HG03439 (cell line): ENCODE results near the gene CENPP.

Experiments
- ATAC-seq: cut with Tn5 transposase; IDR thresholded peaks from one replicate; pipeline ENCODE4 v1.9.1; 2021; ENCODE audit warnings: mild to moderate bottlenecking, moderate library complexity; ENCODE audit not compliant: unreplicated experiment

Gene CENPP

DNA sequence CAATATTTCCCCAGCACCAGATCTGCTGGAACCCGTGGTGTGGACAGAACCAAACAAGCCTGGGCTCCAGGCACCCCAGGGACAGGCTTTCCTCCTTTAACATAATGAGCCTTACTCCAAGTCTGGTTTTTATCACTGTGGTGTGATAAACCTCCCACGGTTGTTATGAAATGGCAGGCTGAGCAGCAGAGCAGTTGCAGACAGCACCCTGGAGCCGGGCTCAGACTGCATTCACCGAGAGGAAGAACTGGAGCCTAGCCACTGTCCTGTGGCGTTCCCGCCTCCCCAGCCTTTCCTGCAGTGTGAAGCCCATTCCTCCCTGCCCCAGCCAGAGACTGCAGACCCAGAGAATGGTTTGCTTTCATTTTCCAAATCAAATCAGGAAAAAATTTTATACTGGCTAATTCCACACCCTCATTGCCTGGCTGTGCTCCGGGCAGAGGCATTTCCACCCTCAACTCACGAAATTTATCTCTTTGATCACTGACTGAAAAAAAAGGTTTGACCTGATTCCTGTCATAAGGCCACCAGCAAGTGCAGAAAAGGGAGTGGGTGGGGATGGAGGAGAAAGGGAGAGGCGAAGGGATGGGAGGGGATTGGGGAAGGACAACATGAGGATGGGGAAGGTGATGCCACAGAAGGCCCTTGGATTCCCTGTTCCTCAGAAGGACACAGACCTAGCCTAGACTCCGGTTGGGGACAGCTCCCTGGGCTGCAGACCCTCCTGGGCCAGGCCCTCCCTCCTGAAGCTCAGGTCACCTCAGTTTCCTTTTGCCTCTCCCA, 325.3 kb downstream of the CENPP start:
- ATAC-seq: no peak

DNA sequence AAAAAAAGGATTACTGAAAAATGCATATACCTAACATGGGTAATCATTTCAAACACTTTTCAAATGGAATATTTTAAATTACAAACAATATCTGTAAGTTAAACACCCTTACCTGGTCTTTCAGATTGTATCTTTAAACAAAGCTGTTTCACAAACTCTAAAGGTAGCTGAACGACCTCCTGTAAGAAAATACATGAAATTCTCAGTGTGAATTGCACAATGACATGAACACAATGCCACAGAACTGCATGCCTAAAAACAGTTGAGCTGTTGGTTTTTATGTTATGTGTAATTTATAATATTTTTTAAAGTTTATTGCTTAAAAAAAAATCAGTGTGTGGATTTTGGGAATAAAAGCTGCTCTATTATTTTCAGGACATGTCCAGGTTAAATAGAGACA, 326.7 kb downstream of the CENPP start:
- no peak for ATAC-seq

DNA sequence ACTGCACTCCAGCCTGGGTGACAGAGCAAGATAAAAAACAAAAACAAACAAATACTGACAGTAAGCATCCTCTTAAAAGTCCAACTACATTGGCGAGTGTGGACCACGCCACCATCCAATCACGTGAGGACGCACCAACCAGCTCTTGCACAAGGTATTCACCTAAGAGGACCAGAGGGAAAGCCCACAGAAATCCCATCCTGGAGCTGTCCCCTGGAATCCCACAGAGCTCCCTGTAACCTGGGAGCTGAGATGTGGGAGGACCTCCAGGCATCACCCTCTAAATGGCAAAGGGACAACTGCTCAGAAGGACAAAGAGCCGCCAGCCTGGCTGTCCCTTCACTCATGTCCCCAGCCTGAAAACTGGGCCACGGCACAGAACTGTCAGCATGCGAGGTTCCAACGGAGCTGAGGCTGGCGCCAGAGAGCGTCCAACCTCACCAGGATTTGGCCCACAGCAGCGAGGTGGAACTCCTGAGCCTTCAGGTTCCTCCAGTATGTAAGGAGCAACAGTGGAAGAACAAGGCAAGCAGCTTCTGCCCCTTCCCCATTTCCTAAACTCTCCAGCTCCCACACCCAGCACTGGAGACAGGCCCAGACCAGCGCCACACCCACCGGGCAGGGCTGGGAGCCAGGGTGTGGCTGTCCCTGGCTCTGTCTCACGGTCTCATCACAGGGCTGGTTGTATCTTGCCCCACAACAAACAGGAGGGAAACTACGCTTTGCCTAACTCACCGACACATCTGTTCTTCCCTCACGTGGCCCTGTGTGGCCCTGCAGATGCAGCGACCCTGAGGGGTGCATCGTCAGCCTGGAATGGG, 328.9 kb downstream of the CENPP start:
- no peak for ATAC-seq

DNA sequence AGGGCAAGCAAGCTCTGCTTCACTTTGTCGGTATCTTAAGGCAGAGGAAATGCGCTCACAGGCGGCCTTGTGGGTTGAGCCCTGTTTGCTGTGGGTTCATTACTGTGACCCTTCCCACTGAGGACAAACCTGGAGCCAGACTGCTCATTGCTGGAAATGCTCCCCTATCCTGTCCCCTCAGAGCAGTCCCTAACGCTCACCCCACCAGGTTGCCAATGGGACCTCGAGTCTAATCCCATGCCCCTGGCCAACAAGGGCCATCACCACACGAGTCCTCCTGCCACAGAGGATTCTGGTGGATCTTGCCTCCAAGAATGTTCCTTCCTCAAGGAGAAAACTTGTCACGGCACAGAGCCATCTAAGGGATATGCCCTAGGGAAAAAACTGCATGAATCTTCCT, 329.6 kb downstream of the CENPP start:
- ATAC-seq: no peak

DNA sequence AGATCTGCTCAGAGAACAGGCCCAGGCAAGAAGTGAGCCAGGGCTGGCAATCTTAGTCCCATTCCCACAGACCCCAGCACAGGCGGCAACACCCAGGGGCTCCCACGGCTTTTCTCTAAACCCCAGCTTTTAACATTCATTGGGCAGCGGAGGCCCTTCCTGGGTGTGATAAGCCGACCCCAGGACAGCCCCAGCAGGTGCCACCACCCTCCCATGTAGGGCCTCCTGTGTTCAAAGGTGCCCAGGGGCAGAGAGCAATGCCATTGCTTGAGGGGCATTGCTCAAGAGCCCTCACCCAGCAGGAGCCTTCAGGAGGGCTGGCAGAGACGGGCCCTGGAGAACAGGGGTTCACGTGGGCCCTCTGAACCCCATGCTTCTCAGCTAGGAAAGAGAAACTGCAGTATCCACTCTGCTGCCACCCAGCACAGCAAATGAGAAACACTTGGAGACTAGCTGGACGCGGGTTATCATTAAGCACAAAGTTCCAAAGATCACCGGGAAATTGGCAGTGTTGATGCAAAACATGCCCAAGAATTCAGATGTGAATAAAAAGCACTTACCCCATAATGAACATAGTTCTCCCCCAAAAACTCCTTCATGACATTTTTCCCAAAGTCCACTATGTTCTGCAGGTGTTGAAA, 330.3 kb downstream of the CENPP start:
- ATAC-seq: no peak

DNA sequence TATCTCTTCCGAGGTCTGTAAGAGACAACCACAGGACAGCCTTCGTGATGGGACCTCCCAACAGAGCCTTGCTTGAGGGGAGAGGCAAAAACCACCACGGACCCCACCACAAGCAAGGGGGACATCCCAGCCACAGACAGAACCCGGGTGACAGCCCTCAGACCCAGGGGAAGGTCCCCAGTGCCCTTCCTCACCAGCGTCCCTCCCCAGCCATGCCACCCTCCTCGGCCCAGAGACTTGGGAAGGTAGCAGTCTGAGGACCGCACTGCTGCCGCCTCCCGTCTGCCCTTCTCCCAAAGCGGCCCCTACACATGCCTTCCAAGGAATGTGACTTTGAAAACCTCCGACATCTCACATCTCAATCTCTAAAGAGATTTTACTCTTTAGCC, 330.8 kb downstream of the CENPP start:
- ATAC-seq: no peak

DNA sequence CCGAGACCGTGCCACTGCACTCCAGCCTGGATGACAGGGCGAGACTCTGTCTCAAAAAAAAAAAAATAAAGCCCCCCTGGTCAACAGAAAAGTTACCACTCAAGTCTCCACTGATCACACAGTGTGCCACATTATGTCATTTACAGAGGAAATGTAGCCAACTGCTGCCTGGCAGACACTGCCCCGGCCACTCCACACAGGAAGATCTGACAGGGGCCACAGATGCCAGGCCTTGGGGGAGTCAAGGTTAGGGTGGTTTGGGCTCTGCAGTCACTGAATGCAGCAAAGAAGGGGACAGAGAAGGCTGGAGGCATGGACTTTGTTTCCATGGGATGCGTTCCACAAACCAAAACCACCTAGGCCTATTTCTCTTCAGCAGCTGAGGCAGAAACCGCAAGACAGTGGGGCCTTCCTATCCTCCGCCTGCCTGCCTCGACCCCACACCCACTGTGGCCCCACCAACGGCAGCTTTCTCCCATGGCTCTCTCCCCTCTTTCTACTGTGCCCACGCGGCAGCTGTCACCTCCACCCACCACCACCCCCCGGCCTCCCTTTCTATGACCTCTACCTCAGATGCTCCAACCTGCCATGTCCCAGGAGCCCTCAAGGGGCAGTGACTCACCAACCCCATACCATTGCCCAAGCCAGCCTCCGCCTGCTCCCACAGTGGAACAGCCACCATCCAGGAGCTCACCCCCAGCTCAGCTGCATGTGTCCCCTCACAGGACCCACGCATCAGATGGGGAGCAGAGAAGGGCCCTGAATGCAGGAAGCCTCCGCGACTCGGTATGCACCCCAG, 331.7 kb downstream of the CENPP start:
- no peak for ATAC-seq

DNA sequence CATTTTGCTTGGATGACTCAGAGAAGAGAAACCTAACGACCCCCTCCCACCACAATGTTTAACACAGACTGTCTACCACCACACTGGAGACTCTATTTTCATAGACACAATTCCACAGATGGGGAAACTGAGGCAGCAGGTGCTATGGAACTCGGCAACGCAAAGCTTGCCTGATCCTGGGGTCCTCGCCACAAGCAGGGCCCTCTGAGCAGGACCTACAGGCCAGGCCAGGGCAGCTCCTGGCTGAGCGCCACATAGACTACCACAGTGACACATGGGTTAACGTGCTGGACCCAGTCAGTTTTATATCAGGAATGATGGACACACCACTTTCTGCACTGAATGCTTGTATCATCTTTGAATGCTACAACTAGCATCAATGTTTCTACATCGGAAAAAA, 332.4 kb downstream of the CENPP start:
- ATAC-seq: no peak

DNA sequence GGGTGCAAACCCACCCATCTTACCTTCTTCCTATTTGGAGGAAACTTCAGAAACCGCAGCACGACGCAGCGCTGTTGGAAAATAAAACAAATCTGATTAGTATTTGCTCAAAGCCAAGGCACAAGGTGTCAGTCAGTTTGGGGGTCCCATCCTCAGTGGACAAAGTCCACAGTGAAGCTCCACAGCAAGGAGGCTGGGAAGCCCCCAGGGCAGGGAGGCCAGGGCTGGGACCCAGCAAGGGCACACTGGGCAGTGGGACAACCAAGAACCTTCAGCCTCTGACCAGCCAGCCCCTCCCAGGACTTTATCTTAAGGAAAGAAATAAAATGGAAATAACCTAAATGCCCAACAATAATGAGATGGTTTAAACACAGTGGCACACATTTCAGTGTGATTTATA, 332.9 kb downstream of the CENPP start:
- ATAC-seq: no peak

DNA sequence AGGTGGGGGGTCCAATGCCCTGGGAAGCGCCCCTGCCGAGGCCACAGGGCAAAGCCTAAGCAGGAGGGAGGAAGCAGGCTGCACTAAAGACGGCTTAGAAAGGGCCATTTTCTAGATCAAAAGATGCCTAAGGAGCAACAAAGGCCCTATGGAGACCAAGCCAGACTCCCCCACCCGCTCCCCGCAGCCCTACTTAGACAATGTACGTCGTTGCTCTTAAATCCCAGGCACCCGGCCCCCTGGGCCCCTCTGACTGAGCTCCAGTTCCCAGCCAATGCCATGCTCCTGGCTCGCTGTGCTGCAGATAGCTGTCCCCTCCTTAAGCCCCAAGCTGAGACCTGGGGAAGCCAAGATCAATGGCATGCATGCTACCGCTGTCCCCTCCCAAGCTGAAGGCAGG, 333.8 kb downstream of the CENPP start:
- ATAC-seq: no peak

DNA sequence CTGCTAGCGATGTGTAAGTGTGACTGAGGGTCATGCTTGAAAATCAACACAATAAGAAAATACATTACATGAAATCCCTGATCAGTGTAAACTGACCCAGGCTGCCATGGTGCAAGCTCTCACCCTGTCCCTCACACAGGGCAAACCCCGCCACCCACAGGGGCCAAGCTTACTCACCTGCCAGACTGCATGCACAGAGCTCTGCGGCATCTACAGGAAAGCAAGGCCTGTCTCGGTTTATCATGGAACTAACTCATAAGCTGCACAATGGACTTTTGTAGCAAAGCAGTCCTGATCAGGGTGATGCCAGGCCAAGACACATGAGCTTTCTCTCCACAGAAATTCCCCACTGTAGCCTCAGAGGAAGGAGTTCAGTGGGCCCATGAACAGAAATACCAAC, 334.5 kb downstream of the CENPP start:
- no peak for ATAC-seq

DNA sequence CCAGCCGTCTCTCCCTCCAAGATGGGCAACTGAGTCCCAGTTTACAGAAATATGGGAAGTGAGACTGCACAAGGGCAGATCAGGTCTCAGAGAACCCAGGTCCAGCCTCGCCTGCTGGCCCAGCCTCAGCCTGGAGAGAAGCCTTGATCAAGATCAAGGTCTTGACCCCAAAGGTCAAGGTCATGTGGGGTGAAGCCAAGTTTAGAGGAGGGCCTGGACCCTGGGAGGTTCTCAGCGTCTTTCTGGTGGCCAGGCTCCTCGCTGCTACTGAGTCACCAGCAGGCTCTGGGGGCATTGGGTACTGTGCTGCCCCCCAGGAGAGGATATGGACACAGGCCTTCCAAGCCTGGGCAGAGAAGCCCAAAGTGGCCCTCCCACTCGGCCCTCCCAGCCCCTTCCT, 335.4 kb downstream of the CENPP start:
- no peak for ATAC-seq

DNA sequence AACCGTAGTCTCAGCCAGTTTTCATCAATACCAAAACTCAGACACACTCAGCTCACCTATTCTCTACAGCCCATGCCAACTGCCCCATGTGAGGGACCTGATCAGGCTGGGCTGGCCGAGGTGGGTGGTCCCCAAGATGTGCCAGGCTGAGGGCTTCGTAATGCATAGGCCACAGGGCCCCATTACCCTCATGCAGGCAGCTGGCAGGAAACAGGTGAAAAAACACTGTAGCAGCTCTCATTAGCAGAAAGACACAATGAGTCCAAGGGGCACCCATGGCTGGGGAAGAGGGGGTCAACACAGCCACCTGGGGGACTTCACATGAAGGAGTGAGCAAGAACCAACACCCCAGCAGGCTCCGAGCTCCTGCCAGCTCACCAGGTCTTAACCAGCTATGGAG, 336.0 kb downstream of the CENPP start:
- ATAC-seq: no peak

DNA sequence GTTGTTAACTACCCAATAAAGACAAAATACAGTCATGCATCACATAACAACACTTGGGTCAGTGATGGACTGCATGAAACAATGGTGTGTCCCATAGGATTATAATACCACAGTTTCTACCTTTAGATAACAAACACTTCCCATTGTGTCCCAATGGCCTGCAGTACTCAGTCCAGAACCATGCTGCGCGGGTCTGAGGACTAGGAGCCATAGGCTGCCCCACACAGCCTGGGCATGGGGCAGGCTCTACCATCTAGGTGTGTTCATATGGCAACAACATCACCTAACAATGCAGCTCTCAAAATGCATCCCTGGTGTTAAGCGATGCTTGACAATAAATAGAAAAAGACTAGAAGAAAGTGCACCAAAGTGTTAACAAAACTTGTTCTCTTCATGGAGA, 337.4 kb downstream of the CENPP start:
- no peak for ATAC-seq

DNA sequence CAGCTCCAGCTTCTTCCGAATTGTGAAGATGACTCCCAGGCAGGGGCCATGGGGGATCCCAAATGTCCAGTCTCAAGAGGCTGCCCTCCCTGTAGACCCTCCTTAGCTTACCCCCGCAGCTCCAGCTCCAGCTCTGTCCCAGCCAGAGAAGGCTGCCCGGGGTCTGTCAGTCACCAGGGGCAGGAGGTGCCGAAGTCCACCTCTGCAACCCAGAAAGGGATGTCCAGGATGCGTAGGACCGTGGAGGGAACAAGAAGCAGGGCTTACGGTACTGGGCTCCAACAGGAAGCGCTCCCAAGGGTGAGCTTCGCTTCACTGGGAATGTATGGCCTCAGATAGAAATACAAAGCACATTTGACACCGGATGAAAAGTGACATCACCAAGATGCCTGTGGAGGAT, 338.2 kb downstream of the CENPP start:
- no peak for ATAC-seq

DNA sequence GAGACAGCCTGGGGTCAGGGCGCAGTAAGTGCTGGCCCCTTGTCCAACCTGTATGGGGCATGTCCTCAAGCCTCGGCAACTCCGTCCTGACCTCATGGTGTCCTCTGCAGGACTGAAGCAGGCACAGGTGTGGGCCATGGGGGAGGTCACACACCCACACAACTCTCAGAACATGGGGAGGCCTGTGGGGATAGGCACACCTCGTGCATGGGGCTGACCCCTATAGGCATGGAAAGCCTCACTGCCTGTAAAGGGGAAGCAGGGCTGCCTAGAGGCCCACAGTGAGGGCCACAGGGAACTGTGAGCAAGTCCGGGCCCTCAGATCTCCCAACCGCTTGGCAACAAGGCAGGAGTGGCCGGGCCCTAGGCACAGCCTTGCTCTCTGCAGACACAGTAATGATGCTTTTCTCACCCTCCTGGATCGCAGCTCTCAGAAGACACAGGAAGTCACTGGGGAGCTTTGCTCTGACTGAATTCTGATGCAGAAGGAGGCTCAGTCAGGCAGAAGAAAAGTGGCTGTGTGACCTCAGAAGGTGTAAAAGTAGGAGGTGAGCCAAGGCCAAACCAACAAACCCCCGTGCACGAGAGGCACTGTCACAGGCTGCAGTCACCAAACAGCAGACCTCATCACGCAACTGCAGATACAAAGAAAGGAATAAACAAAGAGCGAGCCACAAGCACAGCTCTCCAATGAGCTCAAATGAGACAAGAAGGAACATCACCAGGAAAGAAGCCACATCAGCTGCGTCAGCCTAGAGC, 338.8 kb downstream of the CENPP start:
- ATAC-seq: peak; percentile 37

DNA sequence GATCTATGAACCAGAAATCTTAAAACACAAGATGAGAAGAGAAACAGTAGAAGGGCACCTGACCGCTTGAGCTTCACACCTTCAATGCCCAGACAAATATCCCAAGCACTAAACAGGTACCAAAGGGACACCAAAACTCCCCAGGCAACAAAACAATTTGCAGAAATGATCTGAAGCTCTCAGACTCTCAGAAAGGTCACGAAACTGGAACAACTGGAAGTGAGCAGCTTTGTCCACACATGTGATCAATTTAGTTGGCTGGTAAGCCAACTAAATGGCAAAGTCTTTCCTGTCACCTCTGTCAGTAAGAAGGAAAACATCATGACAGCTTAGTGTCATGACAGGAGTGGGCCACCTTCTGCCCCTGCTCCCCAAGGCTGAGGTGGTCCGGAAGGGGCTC, 340.1 kb downstream of the CENPP start:
- no peak for ATAC-seq

DNA sequence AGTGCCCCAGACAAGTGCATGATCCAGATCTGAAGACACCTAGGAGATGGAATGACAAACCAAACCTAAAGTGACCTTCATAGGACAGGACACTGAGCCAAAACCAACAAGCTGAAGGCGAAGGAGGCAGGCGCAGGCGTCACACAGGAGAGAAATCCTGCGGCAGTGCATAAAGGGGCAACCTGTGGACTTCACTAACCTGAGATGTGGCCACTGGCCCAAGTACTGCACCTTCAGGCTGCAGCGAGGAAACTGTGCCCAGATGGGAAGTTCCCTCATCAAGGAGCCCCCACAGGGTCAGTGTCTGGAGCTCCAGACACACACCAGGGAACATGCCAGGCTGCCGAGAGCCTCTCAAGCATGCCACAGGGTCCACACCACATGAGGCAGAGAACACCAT, 340.5 kb downstream of the CENPP start:
- ATAC-seq: no peak

DNA sequence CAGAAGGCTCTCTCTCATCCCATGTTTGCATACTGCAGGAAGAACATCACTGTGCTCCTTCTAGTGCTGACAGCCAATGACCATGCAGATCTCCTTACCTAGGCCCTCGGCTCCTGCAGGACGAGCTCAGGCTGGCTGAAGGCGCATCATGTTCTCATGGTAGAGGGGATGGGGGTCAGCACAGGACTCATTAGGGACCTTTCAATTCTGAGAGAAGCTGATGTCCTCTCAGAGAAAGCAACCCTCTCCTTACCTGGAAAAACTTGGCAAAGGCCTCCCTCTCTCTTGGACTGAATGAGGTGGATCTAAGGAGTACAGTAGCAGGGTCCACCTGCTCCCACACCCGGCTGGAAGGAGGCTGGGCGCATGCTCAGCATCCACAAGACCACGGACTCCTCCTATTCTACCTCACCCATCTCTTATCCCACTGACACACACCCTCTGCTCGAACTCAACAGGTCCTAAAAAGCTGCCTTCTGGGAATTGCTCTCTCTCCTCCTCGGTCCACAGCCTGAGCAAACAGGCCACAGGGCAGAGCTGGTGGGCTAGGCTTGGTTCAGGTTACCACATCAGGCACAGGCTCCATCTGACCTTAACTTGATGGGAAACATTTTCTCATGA, 341.3 kb downstream of the CENPP start:
- no peak for ATAC-seq
